Hematopoietic multipotent progenitor cell treated with erythropoietin and hydrocortisone succinate and interleukin-3 and kit ligand, for 6 days (in vitro differentiated cells): ENCODE measurements around the gene TTC34.

Source experiments
- DNase-seq: peaks from one replicate; pipeline ENCODE4 v3.0.0-alpha.2; 2015

Gene TTC34

DNA sequence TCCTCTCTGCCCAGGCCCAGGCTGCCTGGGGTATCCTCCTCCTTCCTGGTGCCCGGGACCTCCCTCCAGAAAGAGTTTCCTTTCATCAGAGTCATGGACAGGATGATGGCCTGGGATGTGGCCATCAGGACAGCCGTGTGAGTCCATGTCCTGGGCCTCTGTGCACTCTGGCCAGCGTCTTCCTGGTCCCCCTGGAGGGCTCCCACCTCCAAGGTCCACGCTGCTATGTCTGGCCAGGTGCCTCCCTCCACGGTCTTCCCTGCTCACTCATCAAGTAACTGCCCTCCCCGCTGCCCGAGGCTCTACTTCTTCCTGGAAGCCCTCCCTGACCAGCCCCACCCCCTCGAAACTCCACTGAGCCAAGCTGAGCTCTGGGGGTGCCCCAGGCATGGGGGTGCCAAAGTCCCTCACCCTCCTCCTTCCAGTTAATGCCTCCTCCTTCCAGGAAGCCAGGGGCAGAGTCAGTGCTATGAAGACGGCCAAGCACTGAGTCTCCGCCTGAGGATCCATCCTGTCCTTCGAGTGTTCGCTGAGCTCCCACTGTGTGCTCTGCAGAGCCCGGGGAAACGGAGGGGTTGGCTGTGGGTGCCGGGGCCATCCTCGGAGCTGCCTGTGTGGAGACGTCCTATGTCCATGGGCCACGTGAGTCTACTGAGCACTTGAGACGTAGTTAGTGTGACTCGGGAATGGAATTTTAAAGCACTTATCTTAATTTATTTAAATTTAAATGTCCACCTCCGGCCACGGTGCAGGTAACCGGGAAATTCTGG, 28.5 kb upstream of the TTC34 start:
- DNase-seq, result no peak

DNA sequence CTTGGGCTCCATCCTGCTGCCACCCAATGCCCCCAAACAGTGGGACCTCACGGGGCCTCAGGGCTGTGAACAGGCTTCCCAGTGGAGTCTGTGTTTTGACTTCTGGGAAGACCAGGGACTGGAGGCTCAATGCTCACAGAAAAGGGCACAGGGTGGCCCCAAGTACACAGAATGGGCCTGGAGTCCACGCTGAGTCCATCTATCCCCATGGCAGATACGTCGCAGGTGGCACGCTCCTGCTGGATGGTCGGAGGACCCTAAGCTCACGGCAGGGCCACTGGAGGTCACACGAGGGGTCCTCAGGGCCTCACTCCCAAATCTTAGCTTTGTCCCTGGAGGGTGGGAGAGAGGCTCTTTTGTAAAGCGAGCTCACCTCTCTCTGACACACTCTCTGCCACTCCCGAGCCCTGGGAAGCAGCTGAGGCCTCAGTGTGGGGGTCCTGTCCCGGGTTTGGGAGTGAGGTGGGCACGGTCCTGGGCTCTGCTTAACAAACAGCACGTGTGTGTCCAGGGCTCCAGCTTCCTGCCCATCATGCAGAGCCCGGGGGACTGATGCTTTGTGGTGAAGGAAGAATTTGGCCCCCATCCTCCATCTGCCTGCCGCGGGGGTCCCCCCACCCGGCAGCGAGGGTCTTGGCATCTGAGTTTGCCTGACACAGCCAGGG, 27.2 kb upstream of the TTC34 start:
- DNase-seq, result no peak

DNA sequence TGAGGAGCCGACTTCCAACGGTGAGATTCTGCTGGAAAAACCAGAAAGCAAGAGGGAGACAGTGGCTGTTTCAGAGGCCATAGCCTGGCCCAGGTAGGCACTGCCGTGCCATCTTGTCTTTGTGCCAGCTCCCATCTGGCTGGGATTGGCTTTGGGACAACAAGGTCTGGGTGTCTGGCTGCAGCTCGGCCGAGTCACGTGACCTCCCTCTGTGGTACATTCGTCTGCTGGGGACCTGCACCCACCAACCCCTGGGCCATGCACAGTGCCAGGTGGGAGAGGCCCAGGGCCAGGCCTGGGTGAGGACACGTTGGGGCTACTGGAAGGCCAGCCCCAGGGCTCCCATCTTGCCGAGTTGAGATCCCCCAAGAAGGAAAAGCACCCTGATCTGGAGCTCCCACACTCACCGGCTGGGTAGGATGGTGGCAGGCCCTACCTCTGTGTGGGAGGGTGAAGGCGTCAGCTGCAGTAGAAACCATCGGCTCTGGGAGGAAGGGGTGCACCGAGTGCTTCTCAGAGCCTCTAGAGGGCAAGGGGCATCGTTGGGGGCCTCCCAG, 25.3 kb upstream of the TTC34 start:
- no peak for DNase-seq

DNA sequence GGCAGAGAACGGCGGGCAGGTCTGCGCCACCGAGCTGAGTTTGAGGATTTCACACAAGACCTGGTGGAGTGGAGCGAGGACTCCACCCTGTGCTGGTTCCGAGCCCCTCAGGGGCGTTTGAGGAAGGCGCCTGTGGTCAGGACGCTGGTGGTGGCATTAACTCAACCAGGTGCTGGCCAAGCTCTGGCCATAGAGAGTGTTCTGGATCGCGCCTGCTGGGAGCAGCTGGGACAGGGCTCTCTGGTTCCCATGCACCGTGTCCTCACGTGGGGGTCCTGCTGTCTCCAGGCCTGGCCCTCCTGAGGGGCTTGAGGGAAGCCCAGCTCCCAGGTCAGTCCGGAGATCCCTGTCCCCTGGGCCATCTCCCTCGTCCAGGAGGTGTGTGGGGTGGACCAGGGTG, 24.8 kb upstream of the TTC34 start:
- no peak for DNase-seq

DNA sequence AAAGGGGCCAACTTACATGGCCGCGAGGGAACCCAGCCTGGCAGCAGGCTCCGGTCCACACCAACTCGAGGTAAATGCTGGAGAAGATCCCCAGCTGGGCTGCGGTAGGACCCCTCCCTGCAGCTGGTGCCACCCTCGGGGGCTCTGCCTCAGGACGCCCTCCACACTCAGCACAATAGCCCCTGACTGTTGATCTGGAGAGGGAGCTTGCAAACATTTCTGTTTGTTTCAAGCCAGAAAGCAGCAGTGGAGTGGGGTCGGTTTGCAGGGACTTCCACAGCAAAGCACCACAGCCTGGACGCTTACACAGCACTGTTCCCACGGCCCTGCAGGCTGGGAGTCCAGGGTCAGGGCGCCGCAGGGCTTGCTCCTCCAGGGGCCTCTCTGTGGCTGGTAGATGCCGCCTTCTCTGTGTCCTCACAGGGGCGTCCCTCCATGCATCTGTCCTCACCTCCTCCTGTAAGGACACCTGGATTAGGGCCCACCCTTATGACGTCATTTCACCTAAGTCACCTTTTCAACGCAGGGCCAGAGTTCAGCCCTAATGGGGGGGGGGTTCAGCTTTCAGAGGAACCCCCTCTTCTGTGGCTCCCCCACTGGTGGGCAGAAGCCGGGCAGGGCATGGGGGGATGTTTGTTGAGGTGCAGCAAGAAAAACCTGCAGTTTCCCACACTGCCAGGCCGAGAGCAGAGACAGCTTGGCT, 24.1 kb upstream of the TTC34 start:
- no peak for DNase-seq

DNA sequence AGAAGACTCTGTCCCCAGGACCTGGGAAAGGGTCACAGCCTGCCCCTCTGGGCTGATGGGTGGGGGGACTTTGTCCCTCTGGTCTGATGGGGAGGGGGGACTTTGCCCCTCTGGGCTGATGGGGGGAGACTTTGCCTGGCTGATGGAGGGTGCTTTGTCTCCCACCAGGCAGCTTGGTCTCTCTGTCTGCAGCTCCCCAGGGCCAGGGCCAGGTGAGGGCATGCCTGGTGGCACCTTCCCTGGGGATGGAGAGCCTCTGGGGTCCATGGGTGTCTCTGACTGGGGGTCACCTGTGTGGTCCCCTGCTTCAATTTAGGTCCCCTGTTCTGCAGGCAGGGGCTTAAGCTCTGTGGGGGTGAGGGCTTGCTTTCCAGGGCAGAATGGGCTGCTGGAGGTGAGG, 23.5 kb upstream of the TTC34 start:
- DNase-seq, result no peak

DNA sequence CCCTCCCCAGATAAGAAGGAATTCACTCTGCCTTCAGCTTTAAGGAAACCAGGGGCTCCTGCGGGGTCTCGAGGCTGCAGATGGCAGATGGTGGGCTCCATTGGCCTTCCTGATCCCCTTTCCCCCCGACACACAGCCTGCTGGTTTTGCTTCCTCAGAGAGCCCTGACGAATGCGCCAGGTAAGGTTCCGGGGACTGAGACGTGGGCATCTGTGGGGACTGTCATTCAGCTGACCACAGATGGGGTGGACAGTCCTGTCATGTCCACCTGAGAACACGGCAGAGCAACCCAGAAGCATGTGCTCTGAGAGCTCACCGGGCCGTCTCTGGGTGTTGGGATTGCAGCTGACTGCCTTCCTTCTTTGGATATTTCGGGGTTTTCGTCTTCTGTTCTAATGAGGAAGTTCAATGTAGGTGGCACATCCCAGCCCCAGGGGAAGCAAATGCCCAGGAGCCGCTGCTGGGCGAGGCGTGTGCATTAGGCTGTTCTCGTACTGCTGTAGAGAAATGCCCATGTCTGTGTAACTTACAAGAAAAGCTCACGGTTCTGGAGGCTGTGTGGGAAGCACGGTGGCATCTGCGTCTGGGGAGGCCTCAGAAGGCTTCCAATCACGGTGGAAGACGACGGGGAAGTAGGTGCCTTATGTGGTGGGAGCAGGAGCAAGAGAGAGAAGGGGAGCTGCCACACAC, 22.6 kb upstream of the TTC34 start:
- DNase-seq, result peak; percentile 10

DNA sequence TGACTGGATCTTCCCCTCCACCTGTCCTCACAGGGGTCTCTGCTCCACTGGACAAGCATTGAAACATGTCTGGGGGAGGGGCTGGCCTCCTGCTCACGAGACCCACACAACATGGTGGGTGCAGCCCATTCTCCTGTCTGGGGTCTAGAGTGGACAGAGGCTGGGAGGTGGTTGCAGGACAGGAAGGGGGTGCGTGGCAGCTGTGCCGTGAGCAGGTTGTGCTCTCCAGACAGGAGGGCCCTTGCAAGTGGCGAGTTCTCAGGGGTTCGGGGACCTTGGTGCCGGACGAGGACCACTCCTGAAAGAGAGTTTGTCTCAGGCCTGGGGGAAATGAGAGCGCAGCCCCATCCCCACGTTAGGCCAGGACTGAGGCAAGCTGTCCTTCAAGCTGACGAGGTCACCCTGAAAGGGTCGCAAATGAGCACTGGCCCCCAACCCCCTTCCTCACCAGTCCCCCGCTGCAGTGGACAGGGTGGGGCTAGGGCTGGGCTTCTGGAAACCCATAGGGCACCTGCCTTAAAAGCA, 21.2 kb upstream of the TTC34 start:
- DNase-seq, result no peak

DNA sequence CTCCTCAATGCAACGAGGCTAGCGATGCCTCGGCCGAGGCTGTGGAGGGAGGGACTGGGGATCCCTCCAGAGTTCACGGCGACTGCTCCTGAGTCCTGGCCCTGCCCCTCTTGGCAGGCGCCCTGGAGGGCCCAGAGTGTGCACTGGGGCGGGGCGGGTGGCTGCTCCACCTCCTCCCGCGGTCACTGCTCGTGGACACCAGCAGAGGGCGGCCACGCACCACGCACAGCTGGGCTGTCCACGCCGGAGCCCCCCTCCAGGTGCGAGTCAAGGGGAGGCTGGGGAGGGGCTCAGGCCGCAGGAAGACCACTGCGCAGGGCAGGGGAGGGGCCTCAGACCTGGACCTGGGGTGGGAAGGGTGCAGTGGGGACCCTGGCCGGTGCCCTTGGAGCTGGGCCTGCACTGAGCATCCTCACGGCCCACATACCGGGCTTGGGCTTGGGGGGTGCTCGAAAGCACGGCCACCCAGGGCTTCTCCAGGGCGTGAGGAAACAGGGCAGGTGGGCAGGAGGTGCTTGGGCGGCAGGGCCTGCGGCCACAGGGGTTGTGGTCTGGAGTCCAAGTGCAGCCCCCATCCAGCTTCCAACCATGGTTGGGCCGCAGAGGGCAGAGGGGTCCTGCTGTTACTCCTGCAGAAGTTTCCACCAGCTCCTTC, 20.6 kb upstream of the TTC34 start:
- DNase-seq, result peak; percentile 69

DNA sequence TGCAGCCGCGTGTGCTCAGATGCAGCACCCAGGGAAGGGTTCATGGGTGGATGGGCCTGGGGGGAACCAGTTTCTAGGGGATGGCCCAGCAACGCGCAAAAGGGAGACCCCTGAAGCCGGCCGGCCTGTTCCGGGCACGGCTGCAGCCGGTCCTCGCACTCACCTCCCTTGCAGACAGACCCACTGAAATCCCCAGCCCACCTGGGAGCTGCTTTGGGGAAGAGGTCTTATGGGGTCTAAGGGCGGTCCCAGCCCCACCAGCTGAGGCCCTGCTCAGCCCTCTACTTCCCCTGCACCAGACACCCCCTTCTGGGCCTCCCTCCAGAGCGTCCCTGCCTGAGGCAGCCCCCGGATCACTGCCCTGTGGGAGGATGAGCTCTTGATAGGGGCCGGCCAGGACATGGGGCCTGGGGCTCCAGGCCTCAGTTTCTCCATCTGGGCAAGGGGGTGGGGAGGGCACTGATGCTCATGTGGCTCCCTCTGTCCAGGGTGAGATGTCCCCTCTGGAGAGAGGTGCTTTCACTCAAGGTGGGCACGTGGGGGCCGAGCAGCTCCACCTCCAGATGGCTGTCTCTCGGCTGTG, 20.0 kb upstream of the TTC34 start:
- no peak for DNase-seq

DNA sequence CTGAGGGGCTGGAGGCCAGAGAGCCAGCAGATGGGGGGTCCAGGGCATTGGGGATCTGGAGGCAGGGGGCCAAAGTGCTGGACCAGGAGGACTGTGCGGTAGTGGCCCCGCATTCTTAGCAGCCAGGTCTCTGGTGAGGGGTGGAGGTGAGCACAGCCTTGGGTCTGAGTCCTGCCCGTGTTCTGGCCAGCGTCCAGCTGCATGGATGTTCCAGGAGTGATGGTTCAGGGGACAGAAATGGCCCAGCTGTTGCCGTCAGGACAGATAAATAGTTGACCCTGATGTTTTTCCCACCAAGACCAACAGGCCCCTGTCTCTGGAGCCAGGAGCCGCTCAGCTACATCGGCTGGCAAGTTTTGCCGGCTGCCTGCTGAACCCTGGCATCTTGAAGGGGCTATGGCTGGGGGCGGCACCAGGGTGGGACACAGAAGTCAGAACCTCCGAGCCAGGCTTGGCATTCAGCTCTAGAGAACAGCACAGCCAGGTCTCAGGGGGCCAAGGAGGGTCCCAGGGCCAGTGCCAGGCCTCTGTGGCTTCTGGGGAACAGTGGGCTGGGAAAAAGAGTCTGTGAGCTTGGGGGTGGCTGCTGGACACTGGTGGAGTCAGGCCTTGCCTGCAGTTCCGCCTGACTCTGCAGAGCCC, 19.4 kb upstream of the TTC34 start:
- DNase-seq, result no peak

DNA sequence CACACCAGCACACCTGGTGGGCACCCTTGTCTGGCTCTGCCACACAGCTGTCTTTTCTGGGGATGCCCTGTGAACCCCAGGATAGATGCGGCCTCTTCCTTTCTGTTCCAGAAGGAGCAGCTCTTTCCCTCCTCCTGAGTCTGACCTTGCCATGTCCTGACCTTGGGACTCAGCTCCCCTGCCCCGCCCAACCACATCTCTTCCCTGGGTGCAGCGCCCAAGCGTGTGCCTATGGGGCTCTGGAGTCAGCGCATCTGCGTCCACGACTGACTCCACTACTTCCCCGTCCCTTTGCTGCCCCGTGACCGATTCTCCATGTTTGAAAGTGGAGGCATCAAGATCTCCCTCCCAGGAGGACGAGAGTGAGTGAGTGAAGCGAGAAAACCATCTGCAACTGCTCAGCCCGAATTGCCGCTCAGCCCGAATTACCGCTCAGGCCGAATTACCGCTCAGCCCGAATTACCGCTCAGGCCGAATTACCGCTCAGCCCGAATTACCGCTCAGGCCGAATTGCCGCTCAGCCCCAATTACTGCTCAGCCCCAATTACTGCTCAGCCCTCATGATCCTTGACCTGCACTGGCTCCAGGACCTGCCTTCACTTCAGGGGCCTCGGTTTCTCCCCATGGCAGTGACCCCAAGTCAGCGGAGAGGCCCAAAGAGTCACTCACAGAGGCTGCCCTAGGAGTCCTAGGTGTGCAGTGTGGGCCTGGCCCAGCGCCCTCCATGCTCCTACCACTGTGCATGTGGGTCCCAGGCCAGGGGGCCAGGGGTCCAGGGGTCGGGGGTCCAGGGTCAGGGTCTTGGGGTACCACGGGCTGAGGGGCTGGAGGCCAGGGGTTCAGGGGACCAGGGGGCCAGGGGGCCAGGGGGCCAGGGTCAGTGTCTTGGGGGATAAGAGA, 18.6 kb upstream of the TTC34 start:
- no peak for DNase-seq

DNA sequence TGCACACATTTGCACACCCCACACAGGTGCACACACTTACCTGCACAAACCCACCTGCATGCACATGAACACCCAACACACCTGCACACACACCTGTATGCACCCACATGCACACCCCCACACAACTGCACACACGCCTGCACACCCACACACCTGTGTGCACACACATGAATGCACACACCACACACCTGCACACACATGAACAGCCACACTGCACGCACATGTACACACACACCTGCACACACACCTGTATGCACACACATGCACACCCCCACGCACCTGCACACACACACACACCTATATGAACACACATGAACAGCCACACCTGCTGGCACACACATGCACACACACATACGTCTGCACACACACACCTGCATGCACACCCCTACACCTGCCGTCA, 17.9 kb upstream of the TTC34 start:
- DNase-seq, result no peak

DNA sequence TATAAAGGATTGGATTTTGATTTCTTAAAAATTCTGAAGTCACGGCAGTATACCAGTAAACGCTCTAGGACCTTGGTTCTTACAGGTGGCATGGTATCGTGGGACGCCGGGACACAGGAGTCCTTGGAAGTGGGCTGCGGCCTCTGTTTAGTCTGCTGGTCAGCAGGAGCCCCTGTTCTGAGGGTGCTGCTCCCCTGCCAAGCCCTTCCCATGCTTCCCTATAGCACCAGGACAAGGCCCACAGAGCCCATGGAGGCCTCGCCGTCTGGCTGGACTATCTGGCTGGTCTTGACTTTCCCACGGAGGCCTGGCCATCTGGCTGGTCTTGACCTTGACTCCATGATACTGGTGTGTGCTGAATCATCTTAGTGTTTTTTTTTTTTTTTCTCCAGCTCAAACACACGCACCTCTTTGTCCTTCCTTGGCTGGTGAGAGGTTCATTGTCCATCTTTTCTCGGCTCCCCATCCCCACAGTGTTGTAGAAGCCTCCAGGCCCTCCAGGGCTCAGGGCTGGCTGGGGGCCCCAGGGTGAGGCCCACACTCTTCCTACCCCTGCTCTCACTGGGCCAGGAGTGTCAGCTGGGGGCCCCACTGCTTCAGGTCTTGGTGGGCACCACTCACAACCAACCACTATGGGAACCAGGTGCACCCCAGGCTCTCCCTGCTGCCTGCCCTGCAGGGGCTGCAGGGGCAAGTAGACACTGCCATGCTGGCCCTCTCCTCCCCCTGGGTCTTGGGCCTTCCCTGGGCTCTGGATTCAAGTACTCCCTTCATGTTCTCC, 16.5 kb upstream of the TTC34 start:
- DNase-seq, result no peak

DNA sequence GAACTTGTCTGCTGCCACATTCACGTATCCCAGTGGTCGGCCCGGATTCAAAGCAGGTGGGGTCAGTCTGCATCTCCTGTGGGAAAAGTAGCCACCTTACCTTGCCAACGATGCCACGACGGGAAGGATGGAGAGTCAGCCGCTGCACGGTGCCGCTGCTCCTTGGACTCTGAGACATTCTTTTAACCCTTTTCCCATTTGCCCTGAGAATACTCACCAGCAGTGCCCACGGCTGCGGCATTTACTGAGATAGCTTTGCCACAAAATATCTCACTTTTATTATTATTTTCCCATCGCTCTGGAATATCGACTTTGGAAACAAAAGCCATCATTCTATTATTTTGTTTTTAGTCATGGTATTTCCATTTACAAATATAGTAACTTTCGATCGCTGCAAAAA, 15.3 kb upstream of the TTC34 start:
- no peak for DNase-seq

DNA sequence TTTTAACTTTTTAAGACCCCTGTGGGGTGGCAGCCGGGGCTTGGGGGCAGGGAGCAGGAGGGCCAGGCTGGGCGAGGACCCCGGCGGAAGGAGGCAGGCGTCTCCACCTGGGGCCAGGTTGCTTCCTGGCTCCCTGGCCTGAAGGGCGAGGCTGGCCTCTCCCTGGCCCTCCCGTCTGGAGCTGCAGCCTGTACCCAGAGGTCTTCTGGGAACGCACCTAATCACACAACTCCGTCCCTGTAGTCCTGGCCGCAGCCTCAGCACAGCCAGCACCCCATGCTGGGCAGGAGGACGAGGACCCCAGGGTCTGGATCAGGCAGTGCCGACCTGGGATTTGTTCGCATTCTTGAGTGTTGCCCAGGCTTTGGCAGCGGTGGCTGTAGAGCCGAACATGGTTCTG, 14.1 kb upstream of the TTC34 start:
- no peak for DNase-seq

DNA sequence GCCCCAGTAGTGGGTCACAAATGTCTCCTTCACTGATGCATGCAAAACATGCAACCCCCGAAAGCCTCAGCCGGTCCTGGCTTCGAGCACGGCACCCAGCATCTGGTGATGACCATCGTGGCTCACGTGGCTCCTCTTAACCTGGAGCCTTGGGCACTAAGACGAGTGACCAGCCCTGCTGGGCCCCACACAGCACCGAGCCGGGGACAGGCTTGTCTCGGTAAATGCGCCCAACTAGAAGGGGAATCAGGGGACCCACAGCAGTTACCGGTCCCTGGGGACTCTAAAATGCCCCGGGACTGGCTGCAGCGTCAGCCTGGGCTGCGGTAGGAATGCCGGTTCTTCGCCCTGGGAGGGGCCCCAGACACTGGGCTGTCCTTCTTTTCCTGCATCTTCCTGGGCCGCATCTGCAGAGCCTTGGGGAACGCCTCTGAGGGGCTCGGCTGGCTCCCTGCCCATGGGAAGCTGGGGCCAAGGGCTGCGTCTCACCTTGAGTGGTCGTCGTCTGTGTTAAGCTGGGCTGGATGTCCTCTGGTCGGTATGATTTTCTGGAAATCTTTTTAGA, 13.1 kb upstream of the TTC34 start:
- no peak for DNase-seq

DNA sequence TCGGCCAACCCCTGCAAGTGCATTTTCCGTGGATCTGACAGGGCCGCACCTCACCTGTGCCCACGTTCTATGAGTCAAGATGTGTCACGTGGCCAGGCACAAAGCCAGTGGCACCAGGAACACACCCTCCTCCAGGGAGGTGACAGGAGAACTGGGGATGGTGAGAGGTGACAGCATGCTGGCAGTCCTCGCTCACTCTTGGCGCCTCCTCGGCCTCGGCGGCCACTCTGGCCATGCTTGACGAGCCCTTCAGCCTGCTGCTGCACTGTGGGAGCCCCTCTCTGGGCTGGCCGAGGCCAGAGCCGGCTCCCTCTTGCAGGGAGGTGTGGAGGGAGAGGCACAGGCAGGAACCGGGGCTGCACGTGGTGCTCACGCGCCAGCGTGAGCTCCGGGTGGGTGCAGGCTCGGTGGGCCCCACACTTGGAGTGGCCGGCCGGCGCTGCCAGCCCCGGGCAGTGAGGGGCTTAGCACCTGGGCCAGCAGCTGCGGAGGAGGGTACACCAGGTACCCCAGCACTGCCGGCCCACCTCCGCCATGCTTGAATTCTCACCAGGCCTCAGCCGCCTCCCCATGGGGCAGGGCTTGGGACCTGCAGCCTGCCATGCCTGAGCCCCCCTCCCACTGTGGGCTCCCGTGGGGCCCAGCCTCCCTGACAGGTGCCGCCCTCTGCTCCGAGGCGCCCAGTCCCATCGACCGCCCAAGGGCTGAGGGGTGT, 11.6 kb upstream of the TTC34 start:
- no peak for DNase-seq

DNA sequence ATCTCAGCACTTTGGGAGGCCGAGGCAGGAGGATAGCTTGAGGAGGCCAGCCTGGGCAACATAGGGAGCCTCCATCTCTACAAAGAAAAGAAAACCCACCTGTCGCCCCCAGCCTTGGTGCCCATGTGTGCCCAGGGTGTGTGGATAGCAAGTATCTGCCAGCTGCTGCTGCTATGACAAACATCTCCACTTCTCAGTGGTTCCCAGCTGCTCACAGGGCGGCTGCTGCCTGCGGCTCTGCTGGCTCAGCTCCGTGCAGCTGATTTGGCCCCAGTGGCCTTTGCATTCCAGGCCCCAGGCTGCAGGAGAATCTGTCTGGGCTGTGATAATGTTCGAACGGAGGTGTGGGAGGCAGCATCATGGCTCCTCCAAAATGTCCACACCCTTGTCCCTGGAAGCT, 10.6 kb upstream of the TTC34 start:
- no peak for DNase-seq
